HCEC 1CT (cell line): ENCODE measurements around the gene CEBPG.

Experiments
- DNase-seq: peaks from one replicate; pipeline ENCODE4 v3.0.0-alpha.2; 2017

The CEBPG gene

GRCh38 chr19:33355535-33355934, 18.0 kb upstream of the CEBPG start:
- DNase-seq = no peak

GRCh38 chr19:33357556-33357955, 16.0 kb upstream of the CEBPG start:
- no peak for DNase-seq

- no peak for DNase-seq
Observed at GRCh38 chr19:33358408-33358807, 15.1 kb upstream of the CEBPG start.

GRCh38 chr19:33359581-33359980, 13.9 kb upstream of the CEBPG start:
- DNase-seq = no peak

GRCh38 chr19:33362508-33363228, 10.8 kb upstream of the CEBPG start:
- no peak for DNase-seq

GRCh38 chr19:33363476-33363875, 10.0 kb upstream of the CEBPG start:
- DNase-seq = no peak

- no peak for DNase-seq
Observed at GRCh38 chr19:33365691-33366090, 7.8 kb upstream of the CEBPG start.

- no peak for DNase-seq
Observed at GRCh38 chr19:33366127-33366526, 7.4 kb upstream of the CEBPG start.

GRCh38 chr19:33366897-33367296, 6.6 kb upstream of the CEBPG start:
- DNase-seq = no peak

GRCh38 chr19:33368074-33368864, 5.2 kb upstream of the CEBPG start:
- peak; percentile 65 for DNase-seq

- DNase-seq = no peak
Observed at GRCh38 chr19:33370783-33371182, 2.7 kb upstream of the CEBPG start.

- peak; percentile 22 for DNase-seq
Observed at GRCh38 chr19:33374236-33374714, 766 bp downstream of the CEBPG start.

- DNase-seq = no peak
Observed at GRCh38 chr19:33375156-33375836, 1.8 kb downstream of the CEBPG start.

- peak; percentile 50 for DNase-seq
Observed at GRCh38 chr19:33375837-33376159, 2.3 kb downstream of the CEBPG start.

- peak; percentile 78 for DNase-seq
Observed at GRCh38 chr19:33376423-33376822, 2.9 kb downstream of the CEBPG start.

- no peak for DNase-seq
Observed at GRCh38 chr19:33376941-33377557, 3.5 kb downstream of the CEBPG start.

GRCh38 chr19:33377586-33378475, 4.3 kb downstream of the CEBPG start:
- DNase-seq = no peak

GRCh38 chr19:33379151-33379829, 5.8 kb downstream of the CEBPG start:
- no peak for DNase-seq

GRCh38 chr19:33381101-33381500, 7.6 kb downstream of the CEBPG start:
- no peak for DNase-seq

GRCh38 chr19:33382006-33382405, 8.5 kb downstream of the CEBPG start:
- no peak for DNase-seq

- DNase-seq = no peak
Observed at GRCh38 chr19:33382982-33383381, 9.5 kb downstream of the CEBPG start.
